ENCODE data around the gene KRT8.

GRCh38 chr12:52950553-52950952 lies 45.7 kb upstream of the KRT8 start:
- no peak for TF ChIP-seq ZNF274 (IDR thresholded peaks at IDR 0.05; ENCODE audit: low read depth, low read length)
- TF ChIP-seq YY1 (IDR thresholded peaks at IDR 0.05; ENCODE audit: insufficient read depth, insufficient read length), result no peak
